NT2/D1 (cell line): Measurements from ENCODE around the gene MMS19.

Source experiments
- SUZ12 ChIP-seq: IDR thresholded peaks from 2 replicates; pipeline ENCODE4 v1.6.1; 2011; ENCODE audit not compliant: insufficient read length, insufficient read depth; ENCODE audit errors: extremely low read depth
- YY1 ChIP-seq: IDR thresholded peaks from 2 replicates; pipeline ENCODE4 v1.6.1; 2011; ENCODE audit not compliant: insufficient read length, insufficient read depth
- ZNF274 ChIP-seq: IDR thresholded peaks from 2 replicates; pipeline ENCODE4 v1.6.1; 2011; ENCODE audit warnings: mild to moderate bottlenecking, low read depth, low read length

- TF ChIP-seq YY1 (no peak), SUZ12 (no peak), ZNF274 (no peak)
Measured at GRCh38 chr10:97456034-97456685, 42.1 kb downstream of the MMS19 start.
